ENCODE data around the gene CTDNEP1. TPM values are rescaled to one million over a fixed set of nuclear protein-coding genes. Genes with fewer than 3 reads are reported as not detected.

The CTDNEP1 gene
- total and polyA plus RNA-seq, 7 experiments from 2014 or later: 38.3 to 173 (median 120) TPM

- peaks cover 4 to 55% (median 18%) of the 10 kb centered on the region in 5 donors for H3K27me3 Mint-ChIP-seq
- H3K36me3 Mint-ChIP-seq: no peaks in the 10 kb centered on the region
- no peaks in the 10 kb centered on the region for H3K9me3 Mint-ChIP-seq
- intact Hi-C loops (cut with micrococcal nuclease): no loop called here
- Histone ChIP-seq H3K36me3 (ENCODE audit: control insufficient read depth in 2 of 3, insufficient read depth in 3 of 3, low read length in 3 of 3) (no peaks in the 10 kb centered on the region), H3K4me1 (ENCODE audit: control insufficient read depth in 2 of 2, insufficient read depth in 2 of 2, low read length in 2 of 2) (peaks cover 12 to 26% of the 10 kb centered on the region in 2 donors), H3K9me3 (ENCODE audit: control insufficient read depth in 2 of 3, low read length in 3 of 3) (no peaks in the 10 kb centered on the region), H3K4me3 (ENCODE audit: low read length) (no peak overlapping the region), H3K27ac (ENCODE audit: low read depth, low read length) (no peak overlapping the region), H3K27me3 (ENCODE audit: control insufficient read depth in 2 of 2, insufficient read depth in 2 of 2, low read length in 2 of 2) (no peaks in the 10 kb centered on the region)
- no peak for ATAC-seq
- peak overlapping the region in 1 of 9 donors; percentile 43 for H3K27ac Mint-ChIP-seq
- H3K4me3 Mint-ChIP-seq: peak overlapping the region in 9 of 10 donors; percentile 16 to 89 (median 62)
- DNase-seq: no peak
- ChIA-PET CTCF (interaction anchor here (0.6 kb wide), 1 partner anchor 369 kb away, joined by 3 read pairs; no protein-coding TSS in a partner anchor), POLR2A (interaction anchor here (0.8 to 2.6 kb wide), 3 partner anchors 11 to 17 kb away, joined by 3 to 17 read pairs (median 12); partner anchors contain the start of gene SLC2A4)
- peaks cover 6 to 30% (median 25%) of the 10 kb centered on the region in 7 donors for H3K4me1 Mint-ChIP-seq
Measured at GRCh38 chr17:7293159-7293558, 41.6 kb upstream of the CTDNEP1 start.

DNA sequence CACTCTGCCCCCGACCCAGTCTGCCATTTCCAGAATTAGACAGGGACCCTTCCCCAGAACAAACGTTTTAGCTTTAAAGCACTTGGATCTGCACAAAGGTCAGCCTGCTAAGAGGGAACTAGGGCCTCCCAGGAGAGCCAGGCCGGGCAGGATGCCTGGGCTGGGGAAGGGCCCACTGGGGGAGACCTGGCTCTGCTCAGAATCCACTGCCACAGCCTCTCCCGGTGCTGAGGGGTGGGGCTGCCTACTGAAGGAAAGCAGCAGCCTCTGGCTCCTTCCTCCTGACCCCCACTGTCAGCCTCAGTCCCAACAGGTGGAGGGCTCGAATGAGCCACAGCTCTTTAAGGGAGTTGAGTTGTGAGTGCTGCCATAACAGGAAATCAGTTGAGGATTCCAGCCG, 41.2 kb upstream of the CTDNEP1 start:
- peaks cover 12 to 26% of the 10 kb centered on the region in 2 donors for H3K4me1 ChIP-seq (ENCODE audit: control insufficient read depth in 2 of 2, insufficient read depth in 2 of 2, low read length in 2 of 2)
- no peak for ATAC-seq
- H3K4me3 ChIP-seq (ENCODE audit: low read length): no peak overlapping the region
- H3K27me3 Mint-ChIP-seq: peaks cover 4 to 59% (median 21%) of the 10 kb centered on the region in 5 donors
- intact Hi-C loops (cut with micrococcal nuclease): no loop called here
- peak overlapping the region in 1 of 9 donors; percentile 43 for H3K27ac Mint-ChIP-seq
- H3K27me3 ChIP-seq (ENCODE audit: control insufficient read depth in 2 of 2, insufficient read depth in 2 of 2, low read length in 2 of 2): no peaks in the 10 kb centered on the region
- H3K27ac ChIP-seq (ENCODE audit: low read depth, low read length): no peak overlapping the region
- no peaks in the 10 kb centered on the region for H3K9me3 Mint-ChIP-seq
- ChIA-PET CTCF (no interaction called here), POLR2A (interaction anchor here (0.8 to 2.6 kb wide), 3 partner anchors 10 to 17 kb away, joined by 3 to 17 read pairs (median 12); partner anchors contain the start of gene SLC2A4)
- no peak for DNase-seq
- peaks cover 6 to 30% (median 25%) of the 10 kb centered on the region in 7 donors for H3K4me1 Mint-ChIP-seq
- no peaks in the 10 kb centered on the region for H3K9me3 ChIP-seq (ENCODE audit: control insufficient read depth in 2 of 3, low read length in 3 of 3)
- H3K4me3 Mint-ChIP-seq: peak overlapping the region in 5 of 10 donors; percentile 16 to 62 (median 56)
- no peaks in the 10 kb centered on the region for H3K36me3 Mint-ChIP-seq
- H3K36me3 ChIP-seq (ENCODE audit: control insufficient read depth in 2 of 3, insufficient read depth in 3 of 3, low read length in 3 of 3): no peaks in the 10 kb centered on the region

DNA sequence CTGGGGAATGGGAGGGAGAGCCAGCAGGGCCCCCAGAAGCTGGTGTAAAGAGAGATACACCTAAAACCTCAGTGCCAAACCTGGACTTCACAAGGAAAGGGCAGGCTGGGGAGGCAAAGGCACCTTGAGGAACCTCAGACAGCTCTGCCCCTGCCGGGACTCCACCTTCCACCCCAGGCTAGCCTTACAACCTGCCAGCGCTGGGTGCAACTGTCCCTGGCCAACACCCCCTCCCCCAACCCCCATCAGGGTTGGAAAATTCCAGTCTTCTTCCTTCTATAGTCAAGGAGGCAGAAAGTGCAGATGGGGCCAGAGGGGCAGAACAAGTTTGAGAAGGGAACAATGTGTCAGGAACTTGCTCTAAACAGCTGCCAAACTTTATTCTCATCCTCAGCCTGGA, 40.7 kb upstream of the CTDNEP1 start:
- DNase-seq: no peak
- Mint-ChIP-seq H3K4me3 (no peak overlapping the region), H3K27me3 (peaks cover 4 to 64% (median 22%) of the 10 kb centered on the region in 5 donors), H3K4me1 (peaks cover 6 to 30% (median 25%) of the 10 kb centered on the region in 7 donors), H3K27ac (no peak overlapping the region), H3K36me3 (no peaks in the 10 kb centered on the region), H3K9me3 (no peaks in the 10 kb centered on the region)
- Histone ChIP-seq H3K36me3 (ENCODE audit: control insufficient read depth in 2 of 3, insufficient read depth in 3 of 3, low read length in 3 of 3) (no peaks in the 10 kb centered on the region), H3K27ac (ENCODE audit: low read depth, low read length) (no peak overlapping the region), H3K4me1 (ENCODE audit: control insufficient read depth in 2 of 2, insufficient read depth in 2 of 2, low read length in 2 of 2) (peaks cover 12 to 26% of the 10 kb centered on the region in 2 donors), H3K27me3 (ENCODE audit: control insufficient read depth in 2 of 2, insufficient read depth in 2 of 2, low read length in 2 of 2) (no peaks in the 10 kb centered on the region), H3K9me3 (ENCODE audit: control insufficient read depth in 2 of 3, low read length in 3 of 3) (no peaks in the 10 kb centered on the region), H3K4me3 (ENCODE audit: low read length) (no peak overlapping the region)
- intact Hi-C loops (cut with micrococcal nuclease): no loop called here
- POLR2A ChIA-PET: interaction anchor here (2.1 to 2.6 kb wide), 2 partner anchors 10 to 18 kb away, joined by 12 to 17 read pairs; partner anchors contain the start of gene SLC2A4
- ATAC-seq: no peak
- CTCF ChIA-PET: interaction anchor here (0.7 kb wide), 1 partner anchor 8 kb away, joined by 3 read pairs; no protein-coding TSS in a partner anchor

DNA sequence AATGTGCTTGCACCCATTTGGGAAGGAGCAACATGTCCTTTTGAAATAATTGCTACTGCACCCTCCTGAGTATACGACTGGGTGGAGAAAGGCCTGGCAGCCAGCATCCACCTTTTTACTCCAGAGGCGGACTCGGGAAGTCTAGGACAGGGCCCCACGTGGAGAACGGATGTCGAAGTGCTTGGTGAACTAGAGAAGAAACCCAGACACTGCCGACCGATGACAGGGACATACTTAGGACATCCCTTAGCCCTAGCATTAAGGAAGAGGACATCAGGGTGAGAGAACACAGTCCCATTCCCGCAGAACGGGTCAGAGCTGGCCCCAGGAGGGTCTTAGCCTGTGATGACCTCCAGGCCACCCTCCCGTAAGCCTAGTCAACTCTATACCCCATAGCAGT, 39.2 kb upstream of the CTDNEP1 start:
- Histone ChIP-seq H3K27ac (ENCODE audit: low read depth, low read length) (no peak overlapping the region), H3K27me3 (ENCODE audit: control insufficient read depth in 2 of 2, insufficient read depth in 2 of 2, low read length in 2 of 2) (no peaks in the 10 kb centered on the region), H3K36me3 (ENCODE audit: control insufficient read depth in 2 of 3, insufficient read depth in 3 of 3, low read length in 3 of 3) (no peaks in the 10 kb centered on the region), H3K4me1 (ENCODE audit: control insufficient read depth in 2 of 2, insufficient read depth in 2 of 2, low read length in 2 of 2) (peaks cover 3 to 17% of the 10 kb centered on the region in 2 donors), H3K9me3 (ENCODE audit: control insufficient read depth in 2 of 3, low read length in 3 of 3) (no peaks in the 10 kb centered on the region), H3K4me3 (ENCODE audit: low read length) (no peak overlapping the region)
- no peaks in the 10 kb centered on the region for H3K9me3 Mint-ChIP-seq
- peaks cover 4 to 55% (median 23%) of the 10 kb centered on the region in 5 donors for H3K27me3 Mint-ChIP-seq
- POLR2A ChIA-PET: interaction anchor here (0.7 to 2.6 kb wide), 3 partner anchors 8 to 20 kb away, joined by 3 to 12 read pairs (median 4); partner anchors contain the start of gene SLC2A4
- no peak overlapping the region for H3K4me3 Mint-ChIP-seq
- peaks cover 6 to 20% (median 14%) of the 10 kb centered on the region in 7 donors for H3K4me1 Mint-ChIP-seq
- H3K27ac Mint-ChIP-seq: no peak overlapping the region
- ATAC-seq (no peak), DNase-seq (no peak)
- intact Hi-C loops (cut with micrococcal nuclease): no loop called here
- no peaks in the 10 kb centered on the region for H3K36me3 Mint-ChIP-seq
- CTCF ChIA-PET: interaction anchor here (0.7 kb wide), 1 partner anchor 608 kb away, joined by 4 read pairs; no protein-coding TSS in a partner anchor

DNA sequence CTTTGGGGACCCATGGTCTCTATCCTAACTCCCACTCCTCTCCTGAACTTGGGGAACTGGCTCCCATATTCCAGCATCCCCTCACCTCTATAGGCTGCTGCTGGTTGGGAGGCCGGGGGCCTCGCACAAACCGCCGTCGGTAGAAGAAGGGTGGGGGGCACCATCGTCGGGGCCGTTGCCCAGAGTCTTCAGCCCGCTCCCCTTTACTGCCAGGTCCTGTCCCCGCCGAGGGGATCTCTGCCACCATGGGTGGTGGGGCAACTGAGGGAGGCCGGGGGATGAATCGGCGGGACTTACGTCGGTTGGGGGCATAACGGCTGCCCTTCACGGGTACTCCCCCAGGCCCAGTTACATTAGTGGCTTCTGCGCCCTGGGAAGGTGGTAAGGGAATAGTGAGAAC, 38.6 kb upstream of the CTDNEP1 start:
- DNase-seq (no peak), ATAC-seq (no peak)
- Mint-ChIP-seq H3K27ac (no peak overlapping the region), H3K36me3 (no peaks in the 10 kb centered on the region), H3K27me3 (peaks cover 3 to 50% (median 18%) of the 10 kb centered on the region in 5 donors), H3K4me3 (no peak overlapping the region), H3K4me1 (peaks cover 3 to 16% (median 9%) of the 10 kb centered on the region in 7 donors), H3K9me3 (no peaks in the 10 kb centered on the region)
- Histone ChIP-seq H3K36me3 (ENCODE audit: control insufficient read depth in 2 of 3, insufficient read depth in 3 of 3, low read length in 3 of 3) (no peaks in the 10 kb centered on the region), H3K27ac (ENCODE audit: low read depth, low read length) (no peak overlapping the region), H3K4me1 (ENCODE audit: control insufficient read depth in 2 of 2, insufficient read depth in 2 of 2, low read length in 2 of 2) (peaks cover 0 to 12% of the 10 kb centered on the region in 2 donors), H3K9me3 (ENCODE audit: control insufficient read depth in 2 of 3, low read length in 3 of 3) (no peaks in the 10 kb centered on the region), H3K27me3 (ENCODE audit: control insufficient read depth in 2 of 2, insufficient read depth in 2 of 2, low read length in 2 of 2) (no peaks in the 10 kb centered on the region), H3K4me3 (ENCODE audit: low read length) (no peak overlapping the region)
- intact Hi-C loops (cut with micrococcal nuclease): no loop called here
- CTCF ChIA-PET: interaction anchor here (1.0 kb wide), 1 partner anchor 223 kb away, joined by 3 read pairs; no protein-coding TSS in a partner anchor
- POLR2A ChIA-PET: interaction anchor here (0.7 kb wide), 1 partner anchor 9 kb away, joined by 3 read pairs; no protein-coding TSS in a partner anchor

- peaks cover 0 to 46% (median 15%) of the 10 kb centered on the region in 5 donors for H3K27me3 Mint-ChIP-seq
- DNase-seq: no peak
- intact Hi-C loops (cut with micrococcal nuclease): no loop called here
- Histone ChIP-seq H3K36me3 (ENCODE audit: control insufficient read depth in 2 of 3, insufficient read depth in 3 of 3, low read length in 3 of 3) (no peaks in the 10 kb centered on the region), H3K4me1 (ENCODE audit: control insufficient read depth in 2 of 2, insufficient read depth in 2 of 2, low read length in 2 of 2) (peaks cover 0 to 9% of the 10 kb centered on the region in 2 donors), H3K4me3 (ENCODE audit: low read length) (no peak overlapping the region), H3K27ac (ENCODE audit: low read depth, low read length) (no peak overlapping the region), H3K27me3 (ENCODE audit: control insufficient read depth in 2 of 2, insufficient read depth in 2 of 2, low read length in 2 of 2) (no peaks in the 10 kb centered on the region), H3K9me3 (ENCODE audit: control insufficient read depth in 2 of 3, low read length in 3 of 3) (no peaks in the 10 kb centered on the region)
- ChIA-PET POLR2A (interaction anchor here (0.7 to 1.0 kb wide), 2 partner anchors 41 to 884 kb away, joined by 3 to 4 read pairs; no protein-coding TSS in a partner anchor), CTCF (interaction anchor here (1.0 kb wide), 1 partner anchor 224 kb away, joined by 3 read pairs; no protein-coding TSS in a partner anchor)
- no peak overlapping the region for H3K27ac Mint-ChIP-seq
- H3K9me3 Mint-ChIP-seq: no peaks in the 10 kb centered on the region
- ATAC-seq: no peak
- H3K4me1 Mint-ChIP-seq: peaks cover 0 to 11% (median 5%) of the 10 kb centered on the region in 7 donors
- H3K36me3 Mint-ChIP-seq: no peaks in the 10 kb centered on the region
- peak overlapping the region in 1 of 10 donors; percentile 45 for H3K4me3 Mint-ChIP-seq
Measured at GRCh38 chr17:7289256-7290032, 37.9 kb upstream of the CTDNEP1 start.

Data from naive thymus-derived CD4-positive, alpha-beta T cell (primary cell).